GM21576 (cell line): ENCODE measurements around the gene ATP6V0E2.
"Not testable (repeated sequence)": the region's sequence is repeated elsewhere in the genome, so short reads cannot be mapped to it uniquely, and the experiment has no call there.

Source experiments
- ATAC-seq: cut with Tn5 transposase; IDR thresholded peaks from one replicate; pipeline ENCODE4 v1.9.1; 2021; ENCODE audit warnings: mild to moderate bottlenecking, moderate library complexity; ENCODE audit not compliant: unreplicated experiment

Gene ATP6V0E2

DNA sequence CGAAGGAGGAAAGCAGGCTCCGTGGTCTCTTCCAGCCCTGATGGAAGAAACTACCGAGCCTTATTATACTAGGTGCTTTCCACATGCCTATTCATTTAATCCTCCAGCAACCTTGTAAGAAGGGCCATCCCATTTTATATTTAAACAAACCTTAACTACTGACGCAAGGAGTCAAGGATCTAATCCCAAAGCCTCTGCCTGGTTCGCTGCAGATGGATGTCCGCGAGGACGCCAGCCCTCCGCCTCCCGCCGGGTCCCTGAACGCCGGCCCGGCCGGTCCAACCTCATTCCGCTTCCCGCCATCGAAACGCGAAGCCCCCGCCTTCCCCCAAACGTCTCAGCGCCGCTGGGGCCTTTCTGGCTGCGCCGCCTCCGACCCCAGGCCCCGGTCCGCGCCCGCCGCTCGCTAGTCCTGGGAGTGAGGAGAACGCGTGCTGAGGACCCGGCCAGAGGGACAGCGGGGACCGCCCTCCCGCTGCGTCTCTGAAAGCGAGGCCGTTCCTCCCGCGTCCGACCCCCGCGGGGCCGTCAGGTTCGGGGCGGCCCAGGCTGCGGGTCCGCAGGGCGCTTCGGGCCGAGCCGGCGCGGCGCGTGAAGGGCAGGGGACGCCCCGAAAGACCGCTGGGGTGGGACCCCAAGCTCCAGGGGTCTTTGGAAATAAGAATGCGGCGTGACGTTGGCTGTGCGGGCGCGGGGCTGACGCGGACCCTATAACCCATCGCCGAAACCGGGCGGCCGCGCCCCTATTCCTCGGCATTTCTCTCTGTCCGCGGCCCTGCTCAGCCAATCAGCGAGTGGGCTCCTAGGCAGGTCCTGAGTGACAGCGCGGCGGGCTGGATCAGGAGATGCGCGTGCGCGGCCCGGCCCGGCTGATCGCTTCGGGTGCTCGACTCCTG, at the start of gene ATP6V0E2:
Gene ATP6V0E2 (plus strand): TSS at position 896 of the 896 bp plus-strand sequence. CDS start 97 bp downstream, outside the sequence.
- peak; percentile 86 for ATAC-seq

DNA sequence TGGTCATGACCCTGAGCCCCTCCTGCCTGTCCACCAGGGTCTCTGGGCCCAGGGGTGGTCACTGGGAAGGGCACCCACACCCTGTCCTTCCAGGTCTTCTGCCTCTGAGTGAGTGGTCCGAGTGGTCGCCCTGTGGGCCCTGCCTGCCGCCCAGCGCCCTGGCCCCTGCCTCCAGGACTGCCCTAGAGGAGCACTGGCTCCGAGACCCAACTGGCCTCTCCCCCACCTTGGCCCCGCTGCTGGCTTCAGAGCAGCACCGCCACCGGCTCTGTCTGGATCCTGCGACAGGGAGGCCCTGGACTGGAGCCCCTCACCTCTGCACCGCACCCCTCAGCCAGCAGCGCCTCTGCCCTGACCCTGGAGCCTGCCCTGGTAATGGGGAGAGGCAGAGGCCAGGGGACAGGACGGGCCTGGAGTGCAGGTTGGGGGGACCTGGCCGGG, 49.4 kb upstream of the ATP6V0E2 start:
- ATAC-seq: no peak

DNA sequence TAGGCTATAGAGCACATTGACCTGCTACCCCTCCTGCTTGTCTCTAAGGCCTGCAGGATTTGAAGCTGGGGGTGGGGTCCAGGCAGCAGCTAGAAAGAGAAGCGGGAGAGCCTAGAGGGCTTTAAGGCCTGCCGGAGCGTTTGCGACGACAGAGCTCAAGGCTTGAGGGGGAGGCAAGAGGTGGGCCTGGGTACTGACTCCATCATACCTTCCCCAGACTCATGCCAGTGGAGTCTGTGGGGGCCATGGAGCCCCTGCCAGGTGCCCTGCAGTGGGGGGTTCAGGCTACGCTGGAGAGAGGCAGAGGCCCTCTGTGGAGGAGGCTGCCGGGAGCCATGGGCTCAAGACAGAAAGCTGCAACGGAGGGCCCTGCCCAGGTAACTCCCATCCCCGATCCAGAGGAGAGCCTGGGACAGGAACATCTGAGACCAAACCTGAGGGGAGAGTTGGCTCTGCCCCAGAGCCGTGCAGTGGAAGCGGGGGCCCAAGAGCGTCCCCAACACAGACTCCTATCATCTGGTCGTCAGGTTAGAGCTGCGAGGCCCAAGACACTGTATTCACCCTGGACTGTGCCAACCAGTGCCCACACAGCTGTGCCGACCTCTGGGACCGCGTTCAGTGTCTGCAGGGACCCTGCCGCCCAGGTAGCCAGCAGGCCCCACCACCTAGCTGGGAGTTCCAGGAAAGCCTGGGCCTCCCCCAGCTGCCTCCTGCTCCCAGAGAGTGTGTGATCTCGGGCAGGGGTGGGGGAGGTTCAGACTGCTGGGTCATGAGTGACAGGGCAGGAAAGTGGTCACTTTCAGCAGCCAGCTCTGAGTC, 48.8 kb upstream of the ATP6V0E2 start:
- no peak for ATAC-seq

DNA sequence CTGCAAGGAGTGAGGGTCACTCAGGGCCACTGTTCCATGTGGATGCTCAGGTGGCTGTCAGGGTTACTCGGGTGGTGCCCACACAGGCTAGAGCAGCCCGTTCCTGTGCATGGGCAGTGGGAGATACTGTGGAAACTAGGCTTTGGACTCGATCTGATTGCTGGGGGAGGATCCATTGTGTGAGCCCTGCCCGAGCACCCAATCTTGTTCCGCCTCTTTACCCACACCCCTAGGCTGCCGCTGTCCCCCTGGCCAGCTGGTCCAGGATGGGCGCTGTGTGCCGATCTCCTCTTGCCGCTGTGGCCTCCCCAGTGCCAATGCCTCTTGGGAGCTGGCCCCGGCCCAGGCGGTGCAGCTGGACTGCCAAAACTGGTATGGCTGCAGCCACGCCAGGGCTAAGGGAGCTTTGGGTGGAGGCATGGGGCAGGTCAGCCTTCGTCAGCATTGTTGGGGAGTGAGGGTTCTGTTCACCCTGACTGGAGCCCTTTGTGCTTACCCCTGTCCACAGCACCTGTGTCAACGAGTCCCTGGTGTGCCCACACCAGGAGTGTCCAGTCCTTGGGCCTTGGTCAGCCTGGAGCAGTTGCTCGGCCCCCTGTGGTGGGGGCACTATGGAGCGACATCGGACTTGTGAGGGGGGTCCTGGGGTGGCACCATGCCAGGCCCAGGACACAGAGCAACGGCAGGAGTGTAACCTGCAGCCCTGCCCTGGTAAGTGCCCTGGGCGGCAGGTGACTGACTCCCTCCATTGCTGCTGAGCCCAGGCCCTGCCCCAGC, 48.0 kb upstream of the ATP6V0E2 start:
- no peak for ATAC-seq

DNA sequence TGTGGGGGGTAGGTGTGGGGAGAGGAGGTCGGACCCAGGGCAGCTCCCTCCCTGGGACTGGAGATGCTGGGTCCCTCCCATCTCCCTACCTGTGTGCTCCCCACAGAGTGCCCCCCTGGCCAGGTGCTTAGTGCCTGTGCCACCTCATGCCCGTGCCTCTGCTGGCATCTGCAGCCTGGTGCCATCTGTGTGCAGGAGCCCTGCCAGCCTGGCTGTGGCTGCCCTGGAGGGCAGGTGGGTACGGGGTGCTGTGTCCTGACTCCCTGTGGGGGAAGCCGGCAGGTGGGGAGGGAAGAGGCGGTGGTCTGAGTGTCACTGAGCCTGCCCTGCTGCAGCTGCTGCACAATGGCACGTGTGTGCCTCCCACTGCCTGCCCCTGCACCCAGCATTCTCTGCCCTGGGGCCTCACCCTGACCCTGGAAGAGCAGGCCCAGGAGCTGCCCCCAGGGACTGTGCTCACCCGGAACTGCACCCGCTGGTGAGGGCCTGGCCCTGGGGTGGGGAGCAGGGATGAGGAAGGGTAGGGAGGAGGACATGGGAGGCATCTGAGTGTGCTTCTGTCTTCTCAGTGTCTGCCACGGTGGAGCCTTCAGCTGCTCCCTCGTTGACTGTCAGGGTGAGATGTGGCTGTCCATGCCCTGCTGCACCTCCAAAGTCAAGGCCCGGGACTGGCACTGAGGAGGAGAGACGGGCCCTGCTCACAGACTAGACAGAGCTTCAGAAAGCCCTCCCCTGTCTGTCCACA, 47.3 kb upstream of the ATP6V0E2 start:
- no peak for ATAC-seq

DNA sequence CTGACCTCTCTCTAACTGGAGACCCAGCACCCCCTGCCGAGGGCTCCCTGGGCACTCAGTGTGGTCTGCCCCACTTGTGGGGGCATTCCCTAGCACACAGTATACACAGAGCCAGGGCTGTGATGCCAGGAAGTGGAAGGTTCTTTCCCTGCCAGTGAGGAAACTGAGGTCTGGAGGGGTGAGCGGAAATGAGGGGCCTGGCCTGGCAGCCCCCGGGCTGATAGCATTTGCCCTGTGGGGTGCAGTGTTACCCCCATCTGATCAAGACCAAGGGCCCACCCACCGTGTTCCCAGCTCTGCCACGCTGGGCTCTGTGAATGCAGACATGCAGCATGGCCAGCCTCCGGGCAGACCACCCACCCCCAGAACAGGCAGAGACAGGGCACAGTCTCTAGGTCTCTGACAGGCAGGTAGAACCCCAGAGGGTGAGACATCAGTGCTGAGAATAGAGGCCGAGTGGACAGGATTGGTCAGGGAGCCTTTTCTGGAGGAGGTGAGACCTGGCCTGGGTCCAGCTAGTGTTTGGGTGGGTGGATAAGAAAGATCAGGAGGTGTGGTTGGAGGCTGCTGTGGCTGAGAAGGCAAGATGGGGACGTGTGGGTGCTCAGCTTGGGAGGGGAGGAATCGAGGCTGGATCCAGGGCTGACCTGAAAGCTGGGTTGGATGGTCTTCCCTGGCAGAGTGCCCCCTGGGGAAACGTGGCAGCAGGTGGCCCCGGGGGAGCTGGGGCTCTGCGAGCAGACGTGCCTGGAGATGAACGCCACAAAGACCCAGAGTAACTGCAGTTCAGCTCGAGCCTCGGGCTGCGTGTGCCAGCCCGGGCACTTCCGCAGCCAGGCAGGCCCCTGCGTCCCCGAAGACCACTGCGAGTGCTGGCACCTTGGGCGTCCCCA, 46.4 kb upstream of the ATP6V0E2 start:
- no peak for ATAC-seq

DNA sequence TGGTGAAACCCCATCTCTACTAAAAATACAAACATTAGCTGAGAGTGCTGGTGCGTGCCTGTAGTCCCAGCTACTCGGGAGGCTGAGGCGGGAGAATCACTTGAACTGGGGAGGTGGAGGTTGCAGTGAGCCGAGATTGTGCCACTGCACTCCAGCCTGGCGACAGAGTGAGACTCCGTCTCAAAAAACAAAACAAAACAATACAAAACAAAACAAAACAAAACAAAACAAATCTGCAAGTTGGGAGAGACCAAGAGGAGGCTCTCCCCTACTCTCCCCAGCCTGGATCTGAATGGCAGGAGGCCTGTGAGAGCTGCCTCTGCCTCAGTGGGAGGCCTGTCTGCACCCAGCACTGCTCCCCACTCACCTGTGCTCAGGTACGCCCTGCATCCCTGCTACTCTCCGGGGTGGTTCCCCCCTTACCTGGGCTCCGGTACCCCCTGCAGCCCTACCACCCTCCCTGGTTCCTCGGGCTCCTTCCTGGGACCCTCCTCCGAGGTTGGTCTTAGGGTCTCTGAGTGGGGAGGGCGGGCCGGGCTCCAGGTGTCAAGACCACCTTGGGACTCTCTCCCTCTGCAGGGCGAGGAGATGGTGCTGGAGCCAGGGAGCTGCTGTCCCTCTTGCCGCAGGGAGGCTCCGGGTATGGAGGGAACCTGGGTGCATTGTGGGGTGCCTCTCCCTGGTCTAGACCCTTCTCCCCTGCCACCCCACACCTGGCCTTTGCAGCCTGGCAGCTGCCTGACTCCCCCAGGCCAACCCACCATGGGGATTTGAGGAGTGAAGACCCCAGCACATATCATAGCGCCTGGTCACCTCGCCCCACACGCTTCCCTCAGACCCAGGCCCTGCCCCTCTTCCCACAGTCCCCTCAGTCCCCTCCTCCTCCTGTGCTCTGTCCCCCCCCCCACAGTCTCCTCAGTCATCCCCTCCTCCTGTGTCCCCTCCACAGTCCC, 45.1 kb upstream of the ATP6V0E2 start:
- no peak for ATAC-seq

DNA sequence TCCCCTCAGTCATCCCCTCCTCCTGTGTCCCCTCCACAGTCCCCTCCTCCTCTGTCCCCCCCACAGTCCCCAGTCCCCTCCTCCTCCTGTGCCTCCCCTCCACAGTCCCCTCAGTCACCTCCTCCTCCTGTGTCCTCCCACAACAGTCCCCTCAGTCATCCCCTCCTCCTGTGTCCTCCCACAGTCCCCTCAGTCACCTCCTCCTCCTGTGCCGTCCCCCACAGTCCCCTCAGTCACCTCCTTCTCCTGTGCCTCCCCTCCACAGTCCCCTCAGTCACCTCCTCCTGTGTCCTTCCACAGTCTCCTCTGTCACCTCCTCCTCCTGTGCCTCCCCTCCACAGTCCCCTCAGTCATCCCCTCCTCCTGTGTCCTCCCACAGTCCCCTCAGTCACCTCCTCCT, 43.2 kb upstream of the ATP6V0E2 start:
- ATAC-seq: not testable (repeated sequence)

DNA sequence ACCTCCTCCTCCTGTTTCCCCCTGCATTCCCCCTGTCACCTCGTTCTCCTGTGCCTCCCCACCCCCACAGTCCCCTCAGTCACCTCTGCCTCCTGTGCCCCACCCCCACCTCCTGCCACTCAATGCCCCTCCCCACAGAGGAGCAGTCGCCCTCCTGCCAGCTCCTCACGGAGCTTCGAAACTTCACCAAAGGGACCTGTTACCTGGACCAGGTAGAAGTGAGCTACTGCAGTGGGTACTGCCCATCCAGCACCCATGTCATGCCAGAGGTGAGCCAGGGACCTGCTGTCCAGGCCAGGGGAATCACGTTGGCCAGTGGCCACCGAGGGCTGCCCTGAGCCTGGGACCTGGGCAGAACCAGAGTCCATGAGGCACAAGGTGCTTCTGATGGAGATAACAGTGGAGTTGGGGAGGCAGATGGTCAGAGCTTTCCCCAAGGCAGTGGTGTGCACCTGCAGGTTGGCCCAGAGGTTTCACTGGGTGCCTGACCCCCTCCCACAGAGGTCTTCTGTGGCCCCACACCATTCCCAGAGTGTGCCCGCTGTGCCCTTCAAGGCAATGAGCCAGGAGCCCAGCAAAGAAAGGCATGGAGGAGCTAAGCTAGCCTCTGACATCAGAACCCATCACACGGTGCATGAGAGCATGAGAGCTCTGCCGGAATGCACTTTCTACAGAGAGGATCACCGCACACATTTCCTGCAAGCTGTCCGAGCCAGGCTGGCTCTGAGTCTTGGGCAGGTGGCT, 42.6 kb upstream of the ATP6V0E2 start:
- ATAC-seq: no peak

DNA sequence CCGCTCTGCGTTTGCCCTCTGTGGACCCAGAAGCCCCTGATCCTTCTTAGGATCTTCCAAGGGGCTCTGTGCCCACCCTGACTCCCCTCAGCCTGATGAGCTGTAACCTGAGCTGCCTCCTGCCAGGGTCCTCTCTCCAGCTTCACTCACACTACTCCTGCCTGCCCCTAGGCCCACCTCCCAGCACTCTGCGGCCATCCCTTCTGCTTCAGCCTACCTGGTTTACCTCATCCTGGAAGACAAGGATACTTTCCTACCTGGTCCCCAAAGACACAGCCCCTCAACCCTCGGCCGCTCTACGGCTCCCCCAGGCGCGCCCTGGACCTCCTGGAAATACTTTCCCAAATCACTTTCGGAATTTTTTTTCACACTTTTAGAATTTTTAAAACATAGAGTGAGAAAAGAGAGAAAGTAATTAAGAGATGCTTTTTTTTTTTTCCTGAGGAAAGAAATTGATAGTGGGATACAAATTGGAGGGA, 42.0 kb upstream of the ATP6V0E2 start:
- ATAC-seq: no peak

DNA sequence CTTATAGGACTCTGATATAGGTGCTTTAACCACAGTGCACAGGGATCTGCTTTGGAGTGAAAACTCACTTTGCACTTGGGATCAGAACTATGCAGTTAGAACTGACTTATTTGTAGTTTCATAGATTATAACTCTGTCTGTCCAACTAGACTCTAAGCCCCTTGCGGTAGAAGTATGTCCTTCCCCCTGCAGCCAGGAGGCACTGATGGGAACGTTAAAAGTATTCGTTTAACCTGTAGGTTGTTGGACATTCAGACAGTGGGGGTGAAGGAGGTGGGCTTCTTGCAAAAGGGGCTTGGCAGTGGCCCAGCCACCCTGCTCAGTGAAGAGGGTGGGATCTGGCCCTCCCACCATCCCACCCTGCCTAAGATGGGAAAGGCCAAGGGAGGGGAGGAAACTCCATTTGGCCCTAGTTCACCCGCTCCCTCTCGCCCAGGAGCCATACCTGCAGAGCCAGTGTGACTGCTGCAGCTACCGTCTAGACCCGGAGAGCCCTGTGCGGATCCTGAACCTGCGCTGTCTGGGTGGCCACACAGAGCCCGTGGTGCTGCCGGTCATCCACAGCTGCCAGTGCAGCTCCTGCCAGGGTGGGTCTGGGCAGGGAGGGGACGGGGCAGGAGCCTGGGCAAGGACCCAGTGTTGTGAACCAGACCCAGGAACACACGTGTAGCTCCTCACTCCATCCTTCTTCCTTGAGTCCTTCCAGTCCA, 41.3 kb upstream of the ATP6V0E2 start:
- ATAC-seq: no peak

DNA sequence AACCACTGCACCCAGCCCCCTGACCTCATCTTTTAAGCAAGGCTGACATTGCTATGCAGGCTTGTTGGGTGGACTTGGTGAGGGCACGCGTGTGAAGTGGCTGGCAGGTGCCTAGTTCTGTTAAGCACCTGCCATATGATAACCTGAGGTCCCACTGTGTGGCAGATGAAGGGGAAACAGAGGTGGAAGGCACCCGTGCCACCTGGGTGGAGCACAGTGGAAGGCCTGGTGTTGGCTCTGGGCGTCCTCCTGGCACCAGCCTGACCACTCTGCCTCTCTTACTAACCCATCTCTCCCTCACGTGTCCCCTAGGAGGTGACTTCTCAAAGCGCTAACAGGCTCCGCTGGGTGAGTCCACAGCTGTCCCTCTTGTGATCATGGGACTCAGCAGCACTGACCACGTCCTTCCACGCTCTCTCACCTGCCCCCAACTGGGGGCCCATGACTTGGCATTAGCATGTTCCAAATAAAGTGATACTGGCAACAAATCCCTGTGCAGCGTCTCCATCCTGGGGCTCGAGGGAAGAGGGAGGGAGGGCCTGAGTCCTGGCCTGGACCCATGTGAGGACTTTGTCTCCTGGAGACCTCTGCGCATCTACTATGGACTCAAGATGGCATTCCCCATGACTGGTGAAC, 40.2 kb upstream of the ATP6V0E2 start:
- no peak for ATAC-seq

DNA sequence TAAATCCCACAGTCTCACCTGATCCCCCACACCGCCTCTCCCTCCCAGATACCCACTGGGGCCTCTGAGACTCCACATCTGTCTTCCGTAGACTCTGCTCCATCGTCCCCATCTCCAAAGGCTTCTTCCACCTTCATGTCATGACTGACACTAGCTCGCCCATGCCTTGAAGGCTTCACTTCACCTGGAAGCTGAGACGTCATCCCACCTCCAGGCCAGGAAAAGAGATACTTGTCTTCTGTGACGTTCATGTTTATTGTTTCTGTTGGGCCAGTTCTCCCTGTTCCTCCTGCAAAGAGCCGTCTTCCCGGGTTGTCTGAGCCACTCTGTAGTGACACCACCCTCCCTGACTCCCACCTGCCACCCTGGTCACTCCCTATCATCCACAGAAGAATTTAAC, 39.2 kb upstream of the ATP6V0E2 start:
- ATAC-seq: no peak

DNA sequence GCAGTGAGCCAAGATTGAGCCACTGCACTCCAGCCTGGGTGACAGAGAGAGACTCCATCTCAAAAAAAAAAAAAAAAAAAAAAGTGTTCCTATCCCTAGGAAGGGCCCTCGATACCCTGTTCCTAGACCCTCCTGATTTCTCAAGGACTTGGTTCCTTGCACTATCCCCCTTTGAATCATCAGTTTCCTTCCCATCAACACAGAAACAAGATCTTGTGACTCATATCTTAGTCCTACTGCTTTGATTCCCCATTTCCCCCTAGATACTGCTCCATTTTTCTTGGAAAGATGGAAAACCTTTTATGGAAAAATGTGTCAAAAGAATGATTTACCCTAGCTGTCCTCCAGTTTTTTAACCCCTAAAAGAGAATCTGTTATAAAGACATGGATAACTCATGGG, 37.3 kb upstream of the ATP6V0E2 start:
- ATAC-seq: no peak

DNA sequence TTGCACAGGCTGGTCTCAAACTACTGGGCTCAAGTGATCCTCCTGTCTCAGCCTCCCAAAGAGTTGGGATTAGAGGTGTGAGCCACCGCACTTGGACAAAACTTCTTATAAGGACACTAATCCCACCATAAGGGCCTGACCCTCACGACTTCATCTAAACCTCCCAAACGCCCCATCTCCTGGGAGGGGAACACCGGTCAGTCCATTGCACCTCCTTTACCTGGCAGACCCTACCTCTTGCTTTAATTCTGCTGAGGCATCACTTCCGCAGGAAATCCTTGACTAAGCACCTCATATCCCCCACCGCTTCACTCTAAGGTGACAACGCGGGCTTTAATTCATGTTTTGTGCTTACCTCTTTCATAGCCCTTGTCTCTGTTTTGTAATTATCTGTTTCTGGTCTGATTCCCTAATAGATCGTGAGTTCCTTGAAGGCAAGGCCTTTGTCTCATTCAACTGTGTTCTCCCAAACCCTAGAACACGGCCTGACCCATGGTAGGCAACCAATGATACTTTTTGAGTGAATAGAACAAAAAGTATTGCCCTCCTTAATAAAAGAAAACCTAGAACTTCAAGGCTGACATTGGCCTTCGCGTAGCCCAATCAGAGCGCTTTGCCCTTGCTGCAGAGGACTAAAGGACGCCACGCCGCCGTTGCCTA, 36.1 kb upstream of the ATP6V0E2 start:
- ATAC-seq: no peak
